Muscle of leg (tissue), 11 donors: ENCODE data around the gene SLC25A43. TPM values are rescaled to one million over a fixed set of nuclear protein-coding genes. Genes with fewer than 3 reads are reported as not detected.
"Not testable (repeated sequence)": the region's sequence is repeated elsewhere in the genome, so short reads cannot be mapped to it uniquely, and the experiment has no call there.

Experiments used
- DNase-seq: peaks from one replicate; pipeline ENCODE4 v3.0.0; 2013
- H3K27ac ChIP-seq: one replicate; pipeline ENCODE4 v1.5.1; 2013; ENCODE audit warnings: mild to moderate bottlenecking, low read length, control low read depth
- H3K27me3 ChIP-seq: one replicate; pipeline ENCODE4 v1.6.1; 2013; ENCODE audit warnings: low read length; ENCODE audit not compliant: control insufficient read depth, insufficient read depth
- H3K36me3 ChIP-seq: one replicate; pipeline ENCODE4 v1.6.1; 2013; ENCODE audit warnings: low read length; ENCODE audit not compliant: control insufficient read depth, insufficient read depth
- H3K4me1 ChIP-seq: one replicate; pipeline ENCODE4 v1.6.1; 2013; ENCODE audit warnings: low read length; ENCODE audit not compliant: control insufficient read depth, insufficient read depth
- H3K4me3 ChIP-seq: one replicate; pipeline ENCODE4 v1.5.1; 2013; ENCODE audit warnings: low read length, control low read depth
- H3K9me3 ChIP-seq: replicated peaks from 2 replicates; pipeline ENCODE4 v1.6.1; 2013; ENCODE audit warnings: low read depth, low read length; ENCODE audit not compliant: control insufficient read depth
- WGBS: methylation state at CpG from one replicate; pipeline ENCODE4 v1.1.5; 2013; ENCODE audit warnings: missing lambda C conversion rate; ENCODE audit not compliant: insufficient coverage; 5-methylcytosine and 5-hydroxymethylcytosine counted together
- polyA plus RNA-seq, 8 donors: library from polyadenylated mRNA; unstranded; fragments of 120-200 nt; gene quantifications; one replicate each; pipeline versions ENCODE4 v1.2.1 to v1.2.3, GENCODE V29; 2013; ENCODE audit warnings: inconsistent platforms in 1 of 8, low replicate concordance in 1 of 8; ENCODE audit not compliant: insufficient read length in 8 of 8, insufficient read depth in 1 of 8
- total RNA-seq: library from RNA; stranded (reverse); fragments of 120-200 nt; gene quantifications from one replicate; pipeline ENCODE4 v1.2.4, GENCODE V29; 2013

Gene SLC25A43
- total and polyA plus RNA-seq, 9 donors = 3.9 to 11.7 (median 7.5) TPM

DNA sequence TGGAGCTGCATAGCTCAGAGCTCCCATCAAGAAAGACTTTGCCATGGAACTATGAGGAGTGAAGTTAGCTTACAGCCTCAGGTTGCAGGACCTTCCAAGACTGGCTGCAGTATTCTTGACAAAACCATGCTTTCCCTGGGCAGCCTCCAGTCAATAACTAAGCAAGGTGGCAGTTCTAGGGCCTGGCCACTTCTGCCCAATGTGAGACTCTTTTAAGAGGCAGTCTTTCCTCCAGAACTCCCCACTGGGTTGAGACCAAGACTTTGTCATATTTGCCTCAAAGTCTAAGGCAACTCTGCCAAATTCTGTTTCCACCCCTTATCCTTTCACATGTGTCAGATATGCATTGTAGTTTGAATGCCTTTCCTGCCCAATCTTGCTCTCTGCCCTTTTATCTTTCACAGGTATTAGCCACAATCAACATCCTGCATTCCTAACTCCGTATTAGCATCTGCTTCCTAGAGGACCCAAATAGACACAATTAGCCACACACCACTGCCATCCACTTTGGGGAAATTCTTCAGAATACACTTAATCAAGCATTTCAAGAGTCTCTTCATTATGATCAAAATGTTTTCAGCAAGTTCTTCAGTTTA lies 17.7 kb upstream of the SLC25A43 start:
- no peaks in the 10 kb centered on the region for H3K9me3 ChIP-seq
- WGBS = 20% methylated on average over 1 of the region's 1 CpG
- H3K4me1 ChIP-seq = no peaks in the 10 kb centered on the region
- H3K4me3 ChIP-seq = no peak overlapping the region
- no peaks in the 10 kb centered on the region for H3K27me3 ChIP-seq
- no peaks in the 10 kb centered on the region for H3K36me3 ChIP-seq
- no peak for DNase-seq
- H3K27ac ChIP-seq = no peak overlapping the region

DNA sequence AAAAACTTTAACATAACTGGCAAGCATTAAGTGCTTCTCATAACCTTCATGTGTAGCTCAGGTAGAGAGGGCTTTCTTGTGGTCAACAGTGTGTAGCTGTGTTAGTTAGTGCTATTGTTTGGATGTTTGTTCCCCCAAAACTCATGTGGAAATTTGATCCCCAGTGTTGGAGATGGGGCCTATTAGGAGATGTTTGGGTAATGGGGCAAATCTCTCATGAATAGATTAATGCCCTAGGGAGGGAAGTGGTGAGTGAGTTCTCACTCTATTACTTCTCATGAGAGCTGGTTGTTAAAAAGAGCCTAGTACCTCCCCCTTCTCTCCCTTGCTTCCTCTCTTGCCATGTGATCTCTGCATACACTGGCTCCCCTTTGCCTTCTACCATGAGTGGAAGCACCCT lies 16.5 kb upstream of the SLC25A43 start:
- H3K4me1 ChIP-seq = no peaks in the 10 kb centered on the region
- H3K36me3 ChIP-seq = no peaks in the 10 kb centered on the region
- H3K9me3 ChIP-seq = no peaks in the 10 kb centered on the region
- no peak overlapping the region for H3K27ac ChIP-seq
- H3K4me3 ChIP-seq = no peak overlapping the region
- no peaks in the 10 kb centered on the region for H3K27me3 ChIP-seq
- DNase-seq = no peak

GRCh38 chrX:119386685-119387084 lies 12.5 kb upstream of the SLC25A43 start:
- DNase-seq, H3K36me3 ChIP-seq, H3K27me3 ChIP-seq, H3K4me3 ChIP-seq, H3K9me3 ChIP-seq, H3K27ac ChIP-seq, H3K4me1 ChIP-seq: not testable (repeated sequence)
- WGBS = 79% methylated on average over 2 of the region's 4 CpGs

DNA sequence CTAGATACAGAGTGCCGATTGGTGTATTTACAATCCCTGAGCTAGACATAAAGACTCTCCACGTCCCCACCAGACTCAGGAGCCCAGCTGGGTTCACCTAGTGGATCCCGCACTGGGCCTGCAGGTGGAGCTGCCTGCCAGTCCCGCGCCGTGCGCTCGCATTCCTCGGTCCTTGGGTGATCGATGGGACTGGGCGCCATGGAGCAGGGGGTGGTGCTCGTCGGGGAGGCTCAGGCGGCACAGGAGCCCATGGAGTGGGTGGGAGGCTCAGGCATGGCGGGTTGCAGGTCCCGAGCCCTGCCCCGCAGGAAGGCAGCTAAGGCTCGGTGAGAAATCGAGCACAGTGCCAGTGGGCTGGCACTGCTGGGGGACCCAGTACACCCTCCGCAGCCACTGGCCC lies 11.7 kb upstream of the SLC25A43 start:
- H3K4me3 ChIP-seq, H3K4me1 ChIP-seq, H3K36me3 ChIP-seq, H3K27ac ChIP-seq, DNase-seq, H3K27me3 ChIP-seq, H3K9me3 ChIP-seq: not testable (repeated sequence)
- WGBS = 93% methylated on average over 13 of the region's 20 CpGs

GRCh38 chrX:119389214-119389613 lies 9.9 kb upstream of the SLC25A43 start:
- Histone ChIP-seq H3K4me3 (no peak overlapping the region), H3K36me3 (no peaks in the 10 kb centered on the region), H3K27ac (no peak overlapping the region), H3K9me3 (no peaks in the 10 kb centered on the region), H3K27me3 (no peaks in the 10 kb centered on the region), H3K4me1 (no peaks in the 10 kb centered on the region)
- 74% methylated on average over 3 of the region's 4 CpGs for WGBS
- DNase-seq = no peak

DNA sequence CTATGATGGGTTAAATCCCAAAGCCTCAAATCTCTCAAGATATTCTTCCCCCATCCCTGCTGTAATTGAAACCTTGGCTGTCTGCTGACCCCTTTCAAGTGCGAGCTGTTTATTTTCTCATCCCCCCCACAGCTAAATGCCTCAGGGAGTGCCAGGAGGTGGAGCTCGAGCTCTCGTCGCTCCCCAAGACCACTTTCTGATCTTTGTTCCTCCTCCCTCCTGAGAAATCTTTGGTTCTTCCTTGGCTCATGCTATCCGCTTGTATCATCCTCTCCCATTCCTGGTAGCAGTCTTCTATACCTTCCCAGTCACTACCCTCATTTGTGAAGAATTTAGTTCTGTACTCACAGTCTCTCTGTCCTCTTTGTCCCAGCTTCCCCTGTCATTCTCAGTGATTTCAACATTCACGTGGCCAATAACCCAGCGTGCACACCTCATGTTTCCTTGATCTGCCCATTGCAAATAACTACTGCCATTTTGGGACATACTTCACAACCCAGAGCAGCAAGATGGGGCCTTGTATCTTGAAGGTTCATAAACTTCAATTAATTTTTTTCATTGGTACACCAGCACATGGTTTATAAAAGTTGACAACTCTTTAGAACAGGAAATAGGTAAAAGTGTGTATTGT lies 9.2 kb upstream of the SLC25A43 start:
- Histone ChIP-seq H3K27me3 (no peaks in the 10 kb centered on the region), H3K4me1 (no peaks in the 10 kb centered on the region), H3K27ac (no peak overlapping the region), H3K9me3 (no peaks in the 10 kb centered on the region), H3K36me3 (no peaks in the 10 kb centered on the region), H3K4me3 (no peak overlapping the region)
- DNase-seq = no peak
- 32% methylated on average over 7 of the region's 7 CpGs for WGBS

DNA sequence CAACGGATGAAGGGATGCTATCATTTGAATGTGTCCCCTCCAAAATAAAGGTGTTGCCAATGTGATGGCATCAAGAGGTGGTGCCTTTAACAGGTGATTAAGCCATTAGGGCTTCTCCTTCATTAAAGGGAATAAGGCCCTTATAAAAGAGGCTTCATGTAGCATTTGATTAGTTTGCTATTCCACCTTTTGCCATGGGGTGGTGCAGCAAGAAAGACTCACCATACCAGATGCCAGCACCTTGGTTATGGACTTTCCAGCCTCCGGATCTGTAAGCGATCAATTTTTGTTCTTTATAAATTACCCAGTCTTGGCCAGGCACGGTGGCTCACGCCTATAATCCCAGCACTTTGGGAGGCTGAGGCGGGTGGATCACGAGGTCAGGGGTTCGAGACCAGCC lies 7.9 kb upstream of the SLC25A43 start:
- H3K4me3 ChIP-seq = no peak overlapping the region
- DNase-seq = no peak
- WGBS = 60% methylated on average over 1 of the region's 8 CpGs
- no peaks in the 10 kb centered on the region for H3K36me3 ChIP-seq
- H3K9me3 ChIP-seq = no peaks in the 10 kb centered on the region
- H3K4me1 ChIP-seq = no peaks in the 10 kb centered on the region
- H3K27ac ChIP-seq = no peak overlapping the region
- no peaks in the 10 kb centered on the region for H3K27me3 ChIP-seq

DNA sequence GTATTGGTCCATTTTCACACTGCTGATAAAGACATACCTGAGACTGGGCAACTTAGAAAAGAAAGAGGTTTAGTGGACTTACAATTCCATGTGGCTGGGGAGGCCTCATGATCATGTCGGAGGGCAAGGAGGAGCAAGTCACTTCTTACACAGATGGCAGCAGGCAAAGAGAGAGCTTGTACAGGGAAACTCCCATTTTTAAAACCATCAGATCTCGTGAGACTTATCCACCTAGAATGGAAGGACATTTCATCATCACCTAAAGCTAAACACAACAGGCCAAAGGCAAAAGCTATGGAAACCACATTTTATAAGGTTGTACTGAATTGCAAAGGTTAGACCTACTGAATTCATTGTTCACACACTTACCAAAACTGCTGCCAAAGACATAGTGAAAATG lies 6.0 kb upstream of the SLC25A43 start:
- no peaks in the 10 kb centered on the region for H3K9me3 ChIP-seq
- no peak for DNase-seq
- no peaks in the 10 kb centered on the region for H3K27me3 ChIP-seq
- H3K36me3 ChIP-seq = no peaks in the 10 kb centered on the region
- WGBS = 80% methylated on average over 1 of the region's 2 CpGs
- H3K4me3 ChIP-seq = no peak overlapping the region
- no peak overlapping the region for H3K27ac ChIP-seq
- H3K4me1 ChIP-seq = no peaks in the 10 kb centered on the region

DNA sequence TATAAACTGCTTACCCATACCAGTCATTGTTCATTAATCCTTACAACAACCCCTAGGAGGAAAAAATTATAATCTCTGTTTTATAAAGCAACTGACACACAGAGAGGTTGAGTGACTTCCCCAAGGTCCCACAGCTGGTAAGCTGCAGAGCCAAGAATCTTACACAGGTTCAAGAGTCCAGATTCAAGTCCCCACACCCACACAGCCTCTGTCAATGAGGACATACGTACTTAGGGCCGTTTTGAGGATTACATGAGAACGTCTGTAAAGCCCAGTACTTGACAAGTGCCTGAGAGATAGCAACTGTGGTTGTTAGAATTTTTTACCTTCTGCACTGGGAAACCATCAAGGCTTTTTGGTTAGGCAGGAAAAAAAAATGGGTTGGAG lies 556 bp upstream of the SLC25A43 start:
- DNase-seq = peak; percentile 16
- 9% methylated on average over 3 of the region's 3 CpGs for WGBS

DNA sequence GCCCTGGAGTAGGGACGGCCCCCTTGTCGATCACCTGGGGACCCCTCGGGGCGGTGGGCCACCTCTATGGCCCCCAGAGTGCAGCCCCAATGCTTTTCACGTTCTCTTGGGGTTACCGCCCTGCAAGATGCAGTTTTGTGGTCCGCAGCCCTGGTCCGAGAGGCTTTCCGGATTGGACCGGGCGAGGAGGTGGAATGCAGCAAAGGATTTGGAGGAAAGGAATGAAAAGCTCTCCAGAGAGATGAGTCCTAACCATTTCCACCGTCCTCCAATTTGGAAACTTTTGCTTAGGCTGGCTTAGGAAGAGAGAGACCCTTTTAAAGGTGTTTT lies 601 bp downstream of the SLC25A43 start:
- H3K9me3 ChIP-seq = no peaks in the 10 kb centered on the region
- 50% methylated on average over 6 of the region's 12 CpGs for WGBS
- peak overlapping the region; percentile 55 for H3K4me3 ChIP-seq
- peak overlapping the region; percentile 74 for H3K27ac ChIP-seq
- peaks cover 5% of the 10 kb centered on the region for H3K4me1 ChIP-seq
- H3K27me3 ChIP-seq = peaks cover 6% of the 10 kb centered on the region
- H3K36me3 ChIP-seq = no peaks in the 10 kb centered on the region
- peak; percentile 22 for DNase-seq

More for the DNA sequence above, 556 bp upstream of the SLC25A43 start:
- H3K27ac ChIP-seq = peak overlapping the region; percentile 59
- no peaks in the 10 kb centered on the region for H3K9me3 ChIP-seq
- no peaks in the 10 kb centered on the region for H3K36me3 ChIP-seq
- H3K4me1 ChIP-seq = peaks cover 5% of the 10 kb centered on the region
- H3K27me3 ChIP-seq = peaks cover 6% of the 10 kb centered on the region
- peak overlapping the region; percentile 55 for H3K4me3 ChIP-seq

DNA sequence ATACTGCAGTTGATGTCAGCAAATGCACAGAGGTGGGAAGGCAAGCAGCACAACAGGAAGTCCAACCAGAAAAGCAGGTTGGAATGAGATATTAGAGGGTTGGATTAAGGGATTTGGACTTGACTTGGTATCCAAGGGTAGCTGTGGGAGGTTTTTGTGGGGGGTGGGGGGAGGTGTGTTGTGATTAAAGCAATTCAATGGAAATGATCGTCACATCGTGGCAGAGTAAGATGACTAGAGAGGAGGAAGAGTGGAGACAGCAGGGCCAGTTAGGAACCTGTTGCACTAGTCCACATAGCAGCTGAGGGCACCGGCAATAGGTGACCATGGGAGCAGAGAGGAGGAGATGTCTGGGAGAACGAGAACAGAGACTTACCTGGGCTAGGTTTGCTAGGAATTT lies 2.4 kb downstream of the SLC25A43 start:
- Histone ChIP-seq H3K27ac (no peak overlapping the region), H3K27me3 (peaks cover 6% of the 10 kb centered on the region), H3K4me3 (no peak overlapping the region), H3K4me1 (peaks cover 5% of the 10 kb centered on the region), H3K36me3 (no peaks in the 10 kb centered on the region), H3K9me3 (no peaks in the 10 kb centered on the region)
- no peak for DNase-seq
- WGBS = 72% methylated on average over 2 of the region's 4 CpGs
